Glomerular visceral epithelial cell (primary cell): ENCODE measurements around the gene ZNF688.
"Not testable (repeated sequence)": the region's sequence is repeated elsewhere in the genome, so short reads cannot be mapped to it uniquely, and the experiment has no call there.

Experiments used
- DNase-seq: peaks from one replicate; pipeline ENCODE4 v3.0.0-alpha.2; 2016; ENCODE audit errors: extremely low spot score

ZNF688 gene

DNA sequence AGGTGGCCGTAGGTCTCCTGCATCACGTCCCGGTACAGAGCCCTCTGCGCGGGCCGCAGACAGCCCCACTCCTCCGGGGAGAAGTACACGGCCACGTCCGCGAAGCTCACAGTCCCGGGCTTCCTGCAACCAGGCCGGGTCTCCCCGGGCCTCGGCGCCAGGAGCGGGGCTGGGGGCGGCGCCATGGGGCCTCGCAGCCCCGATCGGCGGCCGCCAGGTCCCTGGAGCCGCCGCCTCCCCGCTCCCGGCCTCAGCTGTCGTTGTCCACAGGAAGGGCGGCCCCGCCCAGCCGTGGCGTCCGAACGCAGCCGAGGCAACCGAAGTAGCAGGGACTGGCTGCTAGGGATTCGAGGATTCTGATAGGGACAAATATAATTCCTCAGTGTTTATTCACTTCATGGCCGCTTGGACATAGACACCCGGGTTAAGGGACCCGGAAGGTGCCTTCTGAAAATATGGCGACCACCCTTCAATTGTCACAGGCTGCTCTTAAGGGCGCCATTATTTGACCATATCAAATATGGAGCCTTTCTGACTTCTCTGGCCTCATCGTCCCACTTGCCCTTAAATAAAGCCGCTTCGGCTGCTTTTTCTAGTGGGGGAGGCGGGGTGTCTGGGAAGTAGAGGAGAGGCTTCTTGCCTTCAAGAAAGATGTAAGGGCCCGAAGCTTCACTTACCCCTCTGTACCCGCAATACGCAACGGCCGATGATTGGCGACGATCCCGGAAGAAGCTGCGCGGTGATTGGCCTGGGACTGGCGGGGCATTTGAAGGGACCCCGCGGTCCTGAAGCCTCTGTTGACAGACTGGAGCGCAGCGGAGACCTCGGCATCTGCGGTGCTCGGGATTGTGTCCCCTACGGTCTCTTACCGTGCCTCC, at the start of gene ZNF688:
Gene ZNF688, minus strand, starts transcription at position 270 of the 878 bp plus-strand sequence. Its CDS starts 85 bp downstream, at position 185.
- DNase-seq = peak; percentile 98

DNA sequence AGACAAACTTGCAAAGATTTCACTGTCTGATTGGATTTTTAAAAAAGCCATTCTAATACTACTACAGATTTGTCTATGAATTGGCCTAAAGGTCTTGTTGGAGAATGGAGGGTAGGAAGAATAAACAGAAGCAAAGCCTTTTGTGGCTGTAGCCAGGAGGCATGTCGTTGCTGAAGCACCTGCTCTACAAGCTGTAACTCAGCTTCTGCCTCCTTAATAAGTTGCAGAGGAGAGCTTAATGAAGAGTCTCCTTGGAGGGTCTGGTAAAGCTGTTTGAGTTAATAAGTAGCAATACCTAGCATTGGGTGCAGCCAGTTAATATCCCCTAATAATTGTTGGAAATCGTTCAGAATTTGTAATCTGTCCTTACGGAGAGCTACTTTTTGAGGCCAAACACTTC, 48.7 kb upstream of the ZNF688 start:
- no peak for DNase-seq

DNA sequence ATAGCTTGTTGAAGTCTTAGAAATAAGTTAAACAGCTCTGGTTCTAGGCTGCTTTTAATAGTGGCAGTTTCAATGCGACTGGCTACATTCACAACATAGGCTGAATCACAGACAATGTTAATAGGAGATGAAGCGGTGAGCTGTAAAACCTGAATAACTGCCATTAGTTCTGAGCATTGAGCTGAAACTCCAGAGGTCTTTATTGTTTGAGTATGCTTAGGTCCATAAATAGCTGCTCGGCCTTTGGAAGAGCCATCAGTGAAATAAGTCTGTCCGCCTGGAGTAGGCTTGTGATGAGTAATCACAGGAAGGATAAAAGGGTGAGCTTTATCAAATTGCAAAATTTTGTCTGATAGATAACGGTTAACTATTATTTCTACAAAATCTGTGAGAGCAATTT, 48.1 kb upstream of the ZNF688 start:
- peak; percentile 30 for DNase-seq

DNA sequence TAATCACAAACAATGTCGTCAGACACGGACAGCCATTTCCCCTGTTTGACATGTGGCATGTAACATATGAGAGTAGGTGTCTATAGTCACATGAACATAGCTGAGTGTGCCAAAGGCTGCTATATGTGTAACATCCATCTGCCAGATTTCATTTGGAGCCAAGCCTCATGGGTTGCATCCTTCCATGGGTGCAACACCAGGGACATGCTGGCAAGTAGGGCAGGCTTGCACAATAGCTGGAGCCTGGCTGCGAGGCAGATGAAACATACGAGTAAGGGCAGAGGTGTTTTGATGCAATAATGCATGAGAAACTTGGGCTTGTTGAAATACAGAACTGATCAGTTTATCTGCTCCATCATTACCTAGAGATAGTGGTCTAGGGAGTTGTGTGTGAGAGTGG, 47.7 kb upstream of the ZNF688 start:
- DNase-seq = no peak

DNA sequence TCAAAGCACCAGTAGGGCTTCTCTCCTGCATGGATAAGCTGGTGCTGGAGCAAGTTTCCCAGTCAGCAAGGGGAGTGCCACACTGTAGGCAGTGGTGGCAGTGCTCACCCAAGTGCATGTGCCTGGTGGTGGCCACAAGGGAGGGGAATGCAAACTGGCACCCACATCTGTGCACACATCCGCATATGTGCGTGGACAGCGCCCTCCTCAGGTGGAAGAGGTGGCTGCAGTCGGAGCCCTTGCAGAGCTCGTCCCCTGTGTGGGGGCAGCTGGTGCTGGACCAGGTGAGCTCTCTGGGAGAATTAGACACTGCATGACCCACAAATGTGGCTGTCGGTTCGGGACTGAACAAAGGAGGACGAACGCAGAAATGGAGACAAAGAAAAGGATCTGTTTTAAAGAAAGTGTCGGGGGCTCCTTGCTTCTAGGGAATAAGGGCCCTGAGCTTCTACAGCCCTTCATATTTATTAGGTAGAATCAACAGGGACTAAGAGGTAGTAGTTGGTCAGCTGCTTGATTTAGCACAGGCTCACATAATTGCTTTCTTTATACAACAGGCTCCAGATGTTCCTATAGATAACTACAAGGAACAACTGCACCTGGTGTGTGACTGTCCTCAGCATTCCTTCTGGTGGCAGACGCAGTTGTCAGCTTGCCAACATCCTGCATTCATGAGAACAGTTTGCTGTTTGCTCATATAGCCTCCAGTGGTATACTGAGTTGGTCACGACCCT, 44.0 kb upstream of the ZNF688 start:
- no peak for DNase-seq

DNA sequence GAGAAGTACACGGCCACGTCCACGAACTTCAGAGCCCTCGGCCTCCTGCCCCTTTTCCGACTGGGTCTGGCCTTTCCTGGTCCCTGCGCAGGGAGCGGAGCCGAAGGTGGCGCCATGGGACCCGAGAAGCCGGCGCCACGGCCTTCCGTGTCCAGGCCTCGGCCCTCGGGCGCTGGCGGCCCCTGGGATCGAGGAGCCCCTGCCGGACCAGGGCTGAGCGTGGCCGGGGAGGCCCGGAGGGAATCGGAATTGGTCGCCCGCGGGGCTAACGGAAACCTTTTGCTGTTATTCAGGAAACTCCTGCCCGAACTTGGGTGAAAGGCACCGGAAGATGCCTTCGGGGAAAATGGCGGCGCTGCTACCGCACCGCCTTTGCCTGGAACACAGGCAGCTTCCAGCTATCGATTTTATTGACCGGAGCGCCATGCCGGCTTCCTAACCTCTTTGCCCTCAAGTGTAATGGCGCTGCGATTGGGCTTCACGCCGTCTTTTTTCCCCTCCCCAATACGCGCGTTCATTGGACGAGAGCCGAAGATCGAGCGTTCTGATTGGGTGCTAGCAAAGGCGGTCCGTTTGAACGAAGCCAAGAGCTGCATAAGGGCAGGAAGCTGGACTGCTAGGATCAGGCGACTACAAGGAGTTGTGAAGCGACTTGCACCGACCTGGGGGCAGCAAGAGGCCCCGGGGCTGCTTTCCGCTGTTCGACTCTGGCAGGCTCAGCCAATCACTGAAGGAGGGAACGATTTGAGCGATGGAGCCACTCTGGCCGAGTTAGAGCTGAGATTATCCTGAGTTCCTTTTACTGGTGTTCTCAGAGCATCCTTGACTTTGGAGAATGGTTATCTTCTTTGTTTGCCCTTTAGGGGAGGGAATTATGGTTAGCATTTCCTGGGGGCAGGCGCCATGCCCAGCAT, 38.7 kb upstream of the ZNF688 start, which contains the start of gene ZNF689:
Gene ZNF689, minus strand, starts transcription at position 464 of the 914 bp plus-strand sequence. Its CDS starts 348 bp downstream, at position 116.
- peak; percentile 95 for DNase-seq

DNA sequence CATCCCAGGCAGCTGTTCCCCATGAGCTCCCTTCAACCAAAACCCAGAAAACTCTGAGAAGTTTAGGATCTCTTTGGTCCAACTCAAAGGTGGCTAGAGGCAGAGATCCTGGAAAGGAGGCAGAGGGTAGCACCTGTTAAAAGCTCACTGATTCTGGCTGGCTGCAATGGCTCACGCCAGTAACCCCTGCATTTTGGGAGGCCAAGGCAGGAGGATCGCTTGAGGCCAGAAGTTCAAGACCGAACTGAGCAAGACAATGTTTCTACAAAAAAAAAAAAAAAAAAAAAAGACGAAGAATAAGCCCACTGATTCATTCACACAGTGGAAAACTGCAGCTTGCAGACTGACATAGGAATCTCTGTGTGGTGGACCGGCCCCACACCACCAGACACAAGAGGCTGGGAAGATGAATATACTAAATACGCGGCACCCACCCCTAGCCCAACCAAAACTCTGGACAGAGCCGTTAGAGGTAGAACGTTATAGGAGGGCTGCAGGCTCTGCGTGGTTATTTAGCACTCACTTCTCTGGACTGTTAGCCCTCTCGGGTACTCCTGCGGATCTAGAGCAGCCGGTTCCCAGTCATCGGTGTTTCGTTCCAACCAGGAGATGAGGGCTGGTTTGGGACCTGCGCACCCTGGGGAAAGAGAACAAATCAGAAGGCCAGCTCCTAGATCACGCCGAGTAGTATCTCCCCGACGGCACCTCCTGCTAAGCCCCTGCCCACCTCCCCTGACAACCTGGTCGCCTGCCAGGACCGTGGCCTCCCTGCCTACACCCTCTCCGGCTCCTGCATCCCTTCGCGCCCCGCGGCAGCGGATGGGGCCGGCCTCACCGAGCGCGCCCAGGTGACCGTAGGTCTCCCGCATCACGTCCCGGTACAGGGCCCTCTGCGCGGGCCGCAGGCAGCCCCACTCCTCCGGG, 37.8 kb upstream of the ZNF688 start:
- DNase-seq = peak; percentile 40

DNA sequence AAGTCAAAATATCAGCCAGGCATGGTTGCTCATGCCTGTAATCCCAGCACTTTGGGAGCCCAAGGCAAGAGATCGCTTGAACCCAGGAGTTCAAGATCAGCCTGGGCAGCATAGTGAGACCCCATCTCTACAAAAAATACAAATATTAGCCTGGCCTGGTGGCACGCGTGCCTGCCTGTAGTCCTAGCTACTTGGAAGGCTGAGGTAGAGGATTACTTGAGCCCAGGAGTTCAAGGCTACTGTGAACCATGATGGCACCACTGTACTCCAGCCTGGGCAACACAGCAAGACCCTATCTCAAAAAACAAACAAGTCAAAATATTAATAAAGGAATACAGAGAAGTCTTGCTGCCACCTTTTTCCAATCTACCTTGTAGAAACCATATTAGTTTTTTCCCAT, 34.5 kb upstream of the ZNF688 start:
- no peak for DNase-seq

DNA sequence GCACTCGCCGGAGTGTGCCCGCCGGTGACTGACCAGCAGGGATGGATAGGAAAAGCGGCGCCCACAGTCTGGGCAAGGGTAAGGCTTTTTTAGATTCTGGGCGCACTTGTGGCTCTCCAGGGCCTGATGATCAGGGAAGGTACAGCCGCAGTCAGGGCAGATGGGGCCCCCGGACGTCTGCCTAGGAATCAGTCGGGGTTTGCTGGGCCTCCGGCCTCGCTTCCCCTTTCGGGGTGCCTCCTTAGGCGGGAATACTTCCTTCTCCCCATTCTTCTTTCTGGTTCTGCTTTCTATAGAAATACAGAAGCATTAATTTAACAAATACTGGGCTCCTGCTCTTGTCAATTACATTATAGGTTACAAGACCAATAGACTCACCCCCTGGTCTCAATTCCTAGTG, 33.6 kb upstream of the ZNF688 start:
- DNase-seq = no peak

DNA sequence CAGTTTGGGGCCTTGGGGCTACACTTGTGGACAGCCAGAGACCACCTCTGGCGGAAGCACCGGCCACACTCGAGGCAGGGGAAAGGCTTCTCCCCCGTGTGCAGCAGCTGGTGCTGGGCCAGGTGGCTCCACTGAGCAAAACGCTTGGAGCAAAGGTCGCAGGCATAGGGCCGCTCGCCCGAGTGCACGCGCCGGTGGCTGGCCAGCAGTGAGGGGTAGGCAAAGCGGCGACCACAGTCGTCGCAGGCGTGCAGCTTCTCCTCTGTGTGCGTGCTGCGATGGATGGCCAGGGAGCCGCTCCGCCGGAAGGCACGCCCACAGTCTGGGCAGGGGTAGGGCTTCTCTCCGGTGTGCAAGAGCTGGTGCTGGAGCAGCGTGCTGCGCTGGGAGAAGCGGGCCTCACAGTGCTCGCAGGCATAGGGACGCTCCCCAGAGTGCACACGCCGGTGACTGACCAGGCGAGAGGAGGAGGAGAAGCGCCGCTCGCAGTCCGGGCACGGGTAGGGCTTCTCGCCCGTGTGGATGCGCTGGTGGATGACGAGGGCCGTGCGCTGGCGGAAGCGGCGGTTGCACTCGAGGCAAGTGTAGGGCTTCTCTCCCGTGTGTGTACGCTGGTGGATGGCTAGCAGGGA, 32.9 kb upstream of the ZNF688 start:
- DNase-seq = no peak

DNA sequence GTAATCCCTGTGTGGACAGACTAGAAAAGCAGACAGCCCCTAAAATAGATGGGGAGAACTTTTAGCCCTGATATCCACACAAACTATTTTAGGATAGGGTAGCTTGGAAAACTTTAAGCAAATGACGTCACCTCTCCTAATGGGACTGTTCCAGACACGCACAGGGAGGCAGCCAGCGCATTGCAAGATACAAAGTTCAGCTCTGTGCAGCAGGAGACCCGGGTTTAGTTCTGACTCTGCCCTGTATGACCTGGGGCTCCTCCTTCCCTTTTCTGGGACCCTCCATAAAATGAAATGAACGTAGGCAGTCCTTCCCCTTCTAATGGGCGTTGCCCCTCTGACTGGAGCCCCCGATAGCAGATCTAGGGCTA, 32.4 kb upstream of the ZNF688 start:
- no peak for DNase-seq

DNA sequence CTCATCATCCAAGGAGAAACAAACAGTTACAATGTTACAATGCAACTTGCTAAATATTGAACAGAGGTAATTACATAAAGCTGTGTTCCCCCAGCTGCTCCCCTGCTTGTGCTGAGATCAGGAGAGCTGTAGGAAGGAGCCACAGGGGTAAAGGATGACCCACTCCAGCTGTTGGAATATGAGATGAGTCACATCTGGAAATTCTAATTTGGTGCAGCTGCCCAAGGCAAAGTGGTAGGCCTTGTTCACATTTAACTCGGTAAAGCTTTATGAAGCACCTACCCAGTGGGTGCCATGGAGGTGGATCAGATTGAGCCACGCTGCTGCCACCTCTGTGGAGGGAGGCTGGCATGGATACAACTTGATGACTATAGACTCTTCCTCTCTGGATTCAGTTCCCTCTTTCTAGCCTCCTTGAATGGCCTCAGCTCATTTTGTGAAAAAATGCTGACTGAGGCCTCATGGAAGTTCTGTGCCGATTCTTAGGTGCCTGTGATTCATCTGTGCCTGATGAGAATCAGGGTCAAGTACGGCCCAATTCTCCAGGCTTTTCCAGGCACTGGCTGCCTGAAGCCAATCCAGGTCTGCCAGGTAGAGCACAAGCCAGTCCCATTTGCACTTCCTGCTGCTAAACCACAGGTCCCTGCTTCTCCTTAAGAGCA, 31.2 kb upstream of the ZNF688 start:
- DNase-seq = no peak

DNA sequence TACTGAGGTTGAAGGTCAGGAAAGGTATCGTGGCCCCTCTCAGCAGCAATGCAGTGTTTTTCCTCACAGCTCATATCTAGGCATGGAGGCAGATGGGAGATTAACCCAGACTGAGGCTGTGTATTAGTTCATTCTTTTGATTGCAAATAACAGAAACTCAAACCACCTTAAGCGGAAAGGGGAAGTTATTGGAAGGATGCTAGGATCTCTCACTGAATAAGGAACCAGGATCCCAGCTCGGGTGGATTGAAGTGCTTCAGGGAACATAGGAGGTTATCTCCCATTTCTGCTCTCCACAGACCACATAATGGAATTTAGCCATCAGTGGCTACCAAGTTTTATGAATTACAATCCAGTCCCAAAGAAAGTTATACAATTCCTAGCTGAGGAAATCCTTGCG, 30.5 kb upstream of the ZNF688 start:
- no peak for DNase-seq

DNA sequence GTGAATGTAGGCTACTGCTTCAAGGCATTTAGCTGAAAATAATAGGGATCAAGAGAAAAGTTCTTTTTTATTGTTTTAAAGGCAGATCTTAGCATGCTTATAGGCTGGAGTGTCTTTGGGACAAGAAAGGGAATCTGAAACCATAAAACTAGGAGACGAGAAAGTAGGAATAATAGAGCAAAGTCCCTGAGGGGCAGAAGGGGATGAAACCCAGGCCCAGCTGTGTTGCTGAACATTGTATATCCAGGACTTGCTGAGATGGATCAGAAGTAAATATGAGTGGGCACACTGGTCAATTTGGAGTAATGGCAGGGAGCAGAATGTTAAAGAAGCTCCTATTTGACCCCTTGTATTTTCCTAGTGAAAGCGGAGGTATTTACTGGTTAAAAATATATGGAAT, 29.4 kb upstream of the ZNF688 start:
- DNase-seq = no peak

DNA sequence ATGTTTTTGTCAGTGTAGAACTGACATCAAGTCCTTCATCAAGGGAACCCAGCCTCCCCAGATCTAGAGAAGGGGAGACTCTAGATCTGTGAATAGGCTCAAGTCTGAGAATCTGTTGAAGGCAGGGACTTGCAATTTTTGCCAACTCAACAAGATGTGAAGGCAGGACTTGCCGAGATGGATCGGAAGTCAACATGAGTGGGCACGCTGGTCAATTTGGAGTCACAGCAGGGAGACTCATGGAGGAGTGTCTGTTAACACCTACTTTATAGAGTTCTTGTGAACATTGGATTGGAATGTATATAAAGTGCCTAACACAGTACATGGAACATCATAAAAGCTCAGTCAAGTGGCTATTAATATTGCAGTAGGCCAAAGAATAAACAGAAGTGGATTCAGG, 28.7 kb upstream of the ZNF688 start:
- DNase-seq = no peak

DNA sequence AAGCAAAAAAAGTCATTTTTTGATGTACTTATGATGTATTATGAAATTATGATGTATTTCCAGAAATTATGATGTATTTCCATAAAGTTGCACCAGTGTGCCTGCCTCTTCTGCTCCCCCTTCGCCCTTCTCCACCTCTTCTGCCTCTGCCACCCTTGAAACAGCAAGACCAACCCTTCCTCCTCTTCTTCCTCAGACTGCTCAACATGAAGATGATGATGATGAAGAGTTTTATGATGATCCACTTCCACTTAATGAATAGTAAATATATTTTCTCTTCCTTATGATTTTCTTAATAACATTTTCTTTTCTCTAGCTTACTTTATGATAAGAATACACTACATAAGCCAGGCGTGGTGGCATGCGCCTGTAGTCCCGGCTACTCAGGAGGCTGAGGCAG, 21.4 kb upstream of the ZNF688 start:
- DNase-seq = no peak

DNA sequence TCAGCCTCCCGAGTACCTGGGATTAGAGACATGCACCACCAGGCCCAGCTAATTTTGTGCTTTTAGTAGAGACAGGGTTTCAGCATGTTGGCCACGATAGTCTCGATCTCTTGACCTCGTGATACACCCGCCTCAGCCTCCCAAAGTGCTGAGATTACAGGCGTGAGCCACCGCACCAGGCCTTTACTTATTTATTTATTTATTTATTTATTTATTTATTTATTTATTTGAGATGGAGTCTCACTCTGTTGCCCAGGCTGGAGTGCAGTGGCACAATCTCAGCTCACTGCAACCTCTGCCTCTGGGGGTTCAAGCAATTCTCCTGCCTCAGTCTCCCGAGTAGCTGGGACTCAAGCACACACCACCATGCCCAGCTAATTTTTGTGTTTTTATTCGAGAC, 19.4 kb upstream of the ZNF688 start:
- not testable (repeated sequence) for DNase-seq

DNA sequence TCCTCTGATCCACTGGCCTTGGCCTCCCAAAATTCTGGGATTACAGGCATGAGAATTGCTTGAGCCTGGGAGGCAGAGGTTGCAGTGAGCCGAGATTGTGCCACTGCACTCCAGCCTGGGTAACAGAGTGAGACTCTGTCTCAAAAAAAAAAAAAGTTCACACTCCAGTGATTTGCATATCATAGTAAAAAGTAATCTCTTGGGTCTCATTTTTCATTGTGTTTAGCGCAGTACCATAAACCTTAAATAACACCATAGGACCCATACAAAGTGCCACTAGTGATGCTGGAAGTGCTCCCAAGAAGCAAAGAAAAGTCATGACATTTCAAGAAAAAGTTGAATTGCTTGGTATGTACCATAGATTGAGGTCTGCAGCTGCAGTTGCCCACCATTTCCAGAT, 18.1 kb upstream of the ZNF688 start:
- not testable (repeated sequence) for DNase-seq

DNA sequence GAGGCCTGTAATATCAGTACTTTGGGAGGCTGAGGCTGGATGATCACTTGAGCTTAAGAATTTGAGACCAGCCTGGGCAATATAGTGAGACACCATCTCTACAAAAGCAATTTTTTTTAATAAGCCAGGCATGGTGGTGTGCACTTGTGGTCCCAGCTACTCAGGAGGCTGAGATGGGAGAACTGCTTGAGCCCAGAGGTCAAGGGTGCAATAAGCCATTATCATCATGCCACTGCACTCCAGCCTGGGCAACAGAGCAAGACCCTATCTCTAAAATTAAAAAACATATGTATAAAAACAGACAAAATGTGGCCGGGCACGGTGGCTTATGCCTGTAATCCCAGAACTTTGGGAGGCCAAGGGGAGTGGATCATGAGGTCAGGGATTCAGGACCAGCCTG, 17.1 kb upstream of the ZNF688 start:
- no peak for DNase-seq
